Measurements from ENCODE around the gene PLAA. TPM values are rescaled to one million over a fixed set of nuclear protein-coding genes. Genes with fewer than 3 reads are reported as not detected.

Gene PLAA
- total RNA-seq, 2 donors from 2014 or later = 11.2 to 17.9 TPM

GRCh38 chr9:26974927-26975326, 27.9 kb upstream of the PLAA start:
- Histone ChIP-seq H3K27ac (no peak overlapping the region), H3K4me1 (peaks cover 6% of the 10 kb centered on the region), H3K9me3 (no peaks in the 10 kb centered on the region), H3K4me3 (no peak overlapping the region), H3K27me3 (no peaks in the 10 kb centered on the region), H3K36me3 (replicated peaks in 1 of 2; ENCODE audit: insufficient read depth in 1 of 2, low read depth in 2 of 2) (no peaks in the 10 kb centered on the region)
- WGBS, 2 donors = 78 to 81% methylated on average over 4 of the region's 4 CpGs
- TF ChIP-seq CTCF (IDR thresholded peaks at IDR 0.05) = no peak
- no peak for TF ChIP-seq POLR2A (IDR thresholded peaks at IDR 0.05)
- ATAC-seq = no peak
- intact Hi-C loops (cut with DNase I) = loop anchor here (5.0 kb wide), 1 partner anchor 233 kb away; no protein-coding TSS in a partner anchor
- no peak for DNase-seq

- 70 to 86% methylated on average over 5 of the region's 5 CpGs for WGBS, 2 donors
- no peak overlapping the region for H3K4me3 ChIP-seq
- peaks cover 6% of the 10 kb centered on the region for H3K4me1 ChIP-seq
- intact Hi-C loops (cut with DNase I) = loop anchor here (5.0 kb wide), 1 partner anchor 232 kb away; no protein-coding TSS in a partner anchor
- TF ChIP-seq CTCF (IDR thresholded peaks at IDR 0.05) (no peak), POLR2A (IDR thresholded peaks at IDR 0.05) (no peak)
- H3K27ac ChIP-seq = no peak overlapping the region
- ATAC-seq (no peak), DNase-seq (no peak)
- no peaks in the 10 kb centered on the region for H3K36me3 ChIP-seq (replicated peaks in 1 of 2; ENCODE audit: insufficient read depth in 1 of 2, low read depth in 2 of 2)
- H3K9me3 ChIP-seq = no peaks in the 10 kb centered on the region
- H3K27me3 ChIP-seq = no peaks in the 10 kb centered on the region
Measured at GRCh38 chr9:26973989-26974388, 26.9 kb upstream of the PLAA start.

- 77 to 95% methylated on average over 1 of the region's 1 CpG for WGBS, 2 donors
- Histone ChIP-seq H3K36me3 (replicated peaks in 1 of 2; ENCODE audit: insufficient read depth in 1 of 2, low read depth in 2 of 2) (no peaks in the 10 kb centered on the region), H3K9me3 (no peaks in the 10 kb centered on the region), H3K27ac (no peak overlapping the region), H3K27me3 (no peaks in the 10 kb centered on the region), H3K4me1 (peaks cover 6% of the 10 kb centered on the region), H3K4me3 (no peak overlapping the region)
- ATAC-seq (no peak), DNase-seq (no peak)
- intact Hi-C loops (cut with DNase I) = loop anchor here (5.0 kb wide), 1 partner anchor 229 kb away; no protein-coding TSS in a partner anchor
- TF ChIP-seq POLR2A (IDR thresholded peaks at IDR 0.05) = no peak
- TF ChIP-seq CTCF (IDR thresholded peaks at IDR 0.05) = no peak
Measured at GRCh38 chr9:26971721-26972120, 24.7 kb upstream of the PLAA start.

GRCh38 chr9:26956860-26957233, 9.8 kb upstream of the PLAA start:
- peaks cover 18% of the 10 kb centered on the region for H3K4me1 ChIP-seq
- H3K4me3 ChIP-seq = peak overlapping the region; percentile 25 to 65
- ATAC-seq (no peak), DNase-seq (no peak)
- intact Hi-C loops (cut with DNase I) = loop anchor here (10.0 kb wide), 1 partner anchor 52 kb away; no protein-coding TSS in a partner anchor
- H3K27ac ChIP-seq = peak overlapping the region; percentile 60 to 90 (median 81)
- H3K27me3 ChIP-seq = no peaks in the 10 kb centered on the region
- WGBS, 2 donors = 14 to 15% methylated on average over 6 of the region's 6 CpGs
- no peak for TF ChIP-seq CTCF (IDR thresholded peaks at IDR 0.05)
- no peaks in the 10 kb centered on the region for H3K9me3 ChIP-seq
- H3K36me3 ChIP-seq (replicated peaks in 1 of 2; ENCODE audit: insufficient read depth in 1 of 2, low read depth in 2 of 2) = no peaks in the 10 kb centered on the region
